ENCODE data around the gene PHACTR1. TPM values are rescaled to one million over a fixed set of nuclear protein-coding genes. Genes with fewer than 3 reads are reported as not detected.

The PHACTR1 gene
- total and polyA plus RNA-seq, 4 donors, result 0.31 to 1.5 (median 0.79) TPM

- no peak for TF ChIP-seq ZBTB33 (IDR thresholded peaks at IDR 0.05)
These were observed 388.6 kb downstream of the PHACTR1 start (continued) for GRCh38 chr6:13105139-13105538.

DNA sequence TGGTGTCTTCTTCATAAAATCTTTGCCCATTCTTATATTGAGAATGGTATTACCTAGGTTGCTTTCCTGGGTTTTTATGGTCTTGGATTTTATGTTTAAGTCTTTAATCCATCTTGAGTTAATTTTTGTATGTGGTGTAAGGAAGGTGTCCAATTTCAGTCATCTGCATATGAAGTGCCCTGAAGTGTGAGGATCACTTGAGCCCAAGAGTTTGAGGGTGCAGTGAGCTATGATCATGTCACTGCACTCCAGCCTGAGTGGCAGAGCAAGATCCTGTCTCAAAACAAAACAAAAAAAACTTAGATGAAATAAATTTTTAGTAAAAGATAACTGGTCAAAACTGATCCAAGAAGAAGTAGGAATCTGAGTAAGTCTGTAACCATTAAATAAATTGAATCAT lies 396.4 kb downstream of the PHACTR1 start:
- no peak overlapping the region for H3K27ac ChIP-seq (ENCODE audit: low read depth in 1 of 2, low read length in 2 of 2)
- peaks cover 0 to 3% (median 0%) of the 10 kb centered on the region in 4 donors for H3K27me3 ChIP-seq (ENCODE audit: control insufficient read depth in 4 of 4, insufficient read depth in 4 of 4, low read length in 3 of 4)
- no peak for DNase-seq (ENCODE audit: low spot score)
- H3K36me3 ChIP-seq (ENCODE audit: control insufficient read depth in 4 of 4, insufficient read depth in 3 of 4, low read depth in 1 of 4, low read length in 3 of 4), result no peaks in the 10 kb centered on the region
- no peak overlapping the region for H3K4me3 ChIP-seq (ENCODE audit: low read depth in 1 of 3, low read length in 3 of 3)
- no peaks in the 10 kb centered on the region for H3K4me1 ChIP-seq (ENCODE audit: control insufficient read depth in 4 of 4, insufficient read depth in 4 of 4, low read length in 3 of 4)
- TF ChIP-seq FOXA2 (IDR thresholded peaks at IDR 0.05) (no peak), SP1 (IDR thresholded peaks at IDR 0.05) (no peak), TAF1 (conservative IDR thresholded peaks at IDR 0.05) (no peak), HNF4G (IDR thresholded peaks at IDR 0.05) (no peak), GABPA (IDR thresholded peaks at IDR 0.05 in 1 of 2, conservative IDR thresholded peaks at IDR 0.05 in 1 of 2) (no peak), NR2F2 (IDR thresholded peaks at IDR 0.05) (no peak)
- TF ChIP-seq, protein P1, sequence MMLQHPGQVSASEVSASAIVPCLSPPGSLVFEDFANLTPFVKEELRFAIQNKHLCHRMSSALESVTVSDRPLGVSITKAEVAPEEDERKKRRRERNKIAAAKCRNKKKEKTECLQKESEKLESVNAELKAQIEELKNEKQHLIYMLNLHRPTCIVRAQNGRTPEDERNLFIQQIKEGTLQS (IDR thresholded peaks at IDR 0.05), result no peak
- H3K9ac ChIP-seq (ENCODE audit: low read depth in 1 of 2, low read length in 2 of 2), result no peak overlapping the region
- H3K9me3 ChIP-seq (ENCODE audit: control insufficient read depth in 4 of 4, low read length in 3 of 4), result peaks cover 0 to 3% (median 0%) of the 10 kb centered on the region in 4 donors

- TF ChIP-seq RAD21 (IDR thresholded peaks at IDR 0.05) (no peak), HNF4A (conservative IDR thresholded peaks at IDR 0.05) (no peak), TAF1 (conservative IDR thresholded peaks at IDR 0.05) (no peak), FOXA1 (IDR thresholded peaks at IDR 0.05) (no peak), FOXA2 (IDR thresholded peaks at IDR 0.05) (no peak), YY1 (IDR thresholded peaks at IDR 0.05) (no peak), NR2F2 (IDR thresholded peaks at IDR 0.05) (no peak), JUND (IDR thresholded peaks at IDR 0.05) (no peak), SP1 (IDR thresholded peaks at IDR 0.05) (no peak), RXRA (IDR thresholded peaks at IDR 0.05) (no peak)
- H3K36me3 ChIP-seq (ENCODE audit: control insufficient read depth in 4 of 4, insufficient read depth in 3 of 4, low read depth in 1 of 4, low read length in 3 of 4), result no peaks in the 10 kb centered on the region
- H3K27ac ChIP-seq (ENCODE audit: low read depth in 1 of 2, low read length in 2 of 2), result no peak overlapping the region
- WGBS, result 82% methylated on average over 5 of the region's 5 CpGs
- H3K9me3 ChIP-seq (ENCODE audit: control insufficient read depth in 4 of 4, low read length in 3 of 4), result peaks cover 0 to 3% (median 0%) of the 10 kb centered on the region in 4 donors
- H3K27me3 ChIP-seq (ENCODE audit: control insufficient read depth in 4 of 4, insufficient read depth in 4 of 4, low read length in 3 of 4), result peaks cover 0 to 3% (median 0%) of the 10 kb centered on the region in 4 donors
- H3K4me1 ChIP-seq (ENCODE audit: control insufficient read depth in 4 of 4, insufficient read depth in 4 of 4, low read length in 3 of 4), result no peaks in the 10 kb centered on the region
- H3K4me3 ChIP-seq (ENCODE audit: low read depth in 1 of 3, low read length in 3 of 3), result no peak overlapping the region
- DNase-seq (ENCODE audit: low spot score), result no peak
- no peak overlapping the region for H3K9ac ChIP-seq (ENCODE audit: low read depth in 1 of 2, low read length in 2 of 2)
These were observed 396.8 kb downstream of the PHACTR1 start for GRCh38 chr6:13113376-13113775.

GRCh38 chr6:13113981-13114593 lies 397.5 kb downstream of the PHACTR1 start:
- H3K4me1 ChIP-seq (ENCODE audit: control insufficient read depth in 4 of 4, insufficient read depth in 4 of 4, low read length in 3 of 4), result no peaks in the 10 kb centered on the region
- peaks cover 0 to 3% (median 0%) of the 10 kb centered on the region in 4 donors for H3K27me3 ChIP-seq (ENCODE audit: control insufficient read depth in 4 of 4, insufficient read depth in 4 of 4, low read length in 3 of 4)
- H3K36me3 ChIP-seq (ENCODE audit: control insufficient read depth in 4 of 4, insufficient read depth in 3 of 4, low read depth in 1 of 4, low read length in 3 of 4), result no peaks in the 10 kb centered on the region
- no peak overlapping the region for H3K27ac ChIP-seq (ENCODE audit: low read depth in 1 of 2, low read length in 2 of 2)
- no peak overlapping the region for H3K9ac ChIP-seq (ENCODE audit: low read depth in 1 of 2, low read length in 2 of 2)
- peaks cover 0 to 3% (median 0%) of the 10 kb centered on the region in 4 donors for H3K9me3 ChIP-seq (ENCODE audit: control insufficient read depth in 4 of 4, low read length in 3 of 4)
- TF ChIP-seq REST (IDR thresholded peaks at IDR 0.05), result no peak
- TF ChIP-seq YY1 (IDR thresholded peaks at IDR 0.05), result no peak
- DNase-seq (ENCODE audit: low spot score), result no peak
- WGBS, result 46% methylated on average over 5 of the region's 5 CpGs
- H3K4me3 ChIP-seq (ENCODE audit: low read depth in 1 of 3, low read length in 3 of 3), result no peak overlapping the region

All from liver (tissue), 9 donors.